CMK (cell line): ENCODE data around the gene OR2AG2.
"Not testable (repeated sequence)": the region's sequence is repeated elsewhere in the genome, so short reads cannot be mapped to it uniquely, and the experiment has no call there.

Source experiments
- DNase-seq: peaks from one replicate; pipeline ENCODE4 v3.0.0-alpha.2; 2010; ENCODE audit warnings: low read depth

The OR2AG2 gene

GRCh38 chr11:6771926-6772893 lies at the start of gene OR2AG2:
OR2AG2 (minus strand) TSS chr11:6771976; CDS start chr11:6768957, 3,019 bp downstream.
- DNase-seq, result no peak

- DNase-seq, result no peak
These were observed 47.2 kb upstream of the OR2AG2 start for GRCh38 chr11:6818967-6819366.

GRCh38 chr11:6817694-6818093 lies 45.9 kb upstream of the OR2AG2 start:
- DNase-seq, result no peak

GRCh38 chr11:6813656-6814055 lies 41.9 kb upstream of the OR2AG2 start:
- no peak for DNase-seq

- DNase-seq, result peak; percentile 9
These were observed 40.7 kb upstream of the OR2AG2 start for GRCh38 chr11:6812390-6813005.

- DNase-seq, result not testable (repeated sequence)
These were observed 29.3 kb upstream of the OR2AG2 start for GRCh38 chr11:6801075-6801474.

- DNase-seq, result no peak
These were observed 27.6 kb upstream of the OR2AG2 start, which contains the start of gene OR6A2 for GRCh38 chr11:6799402-6799801. OR6A2 (minus strand) TSS chr11:6799689; CDS start chr11:6795708, 3,981 bp downstream.

GRCh38 chr11:6794639-6795038 lies 22.9 kb upstream of the OR2AG2 start:
- DNase-seq, result no peak

- no peak for DNase-seq
These were observed 18.8 kb upstream of the OR2AG2 start for GRCh38 chr11:6790546-6790945.

- no peak for DNase-seq
These were observed 10.9 kb upstream of the OR2AG2 start, which contains the start of gene OR2AG1 for GRCh38 chr11:6782720-6783119. OR2AG1 (plus strand) TSS chr11:6783020; CDS start chr11:6785038, 2,018 bp downstream.

GRCh38 chr11:6780829-6781228 lies 9.1 kb upstream of the OR2AG2 start:
- no peak for DNase-seq

- DNase-seq, result no peak
These were observed 6.7 kb upstream of the OR2AG2 start for GRCh38 chr11:6778518-6778917.

GRCh38 chr11:6757373-6757967 lies 14.3 kb downstream of the OR2AG2 start:
- DNase-seq, result peak; percentile 27

GRCh38 chr11:6755953-6756347 lies 15.8 kb downstream of the OR2AG2 start:
- no peak for DNase-seq

- peak; percentile 15 for DNase-seq
These were observed 16.3 kb downstream of the OR2AG2 start for GRCh38 chr11:6755303-6755952.

- no peak for DNase-seq
These were observed 24.6 kb downstream of the OR2AG2 start for GRCh38 chr11:6747097-6747668.

GRCh38 chr11:6746626-6747025 lies 25.1 kb downstream of the OR2AG2 start:
- no peak for DNase-seq

- no peak for DNase-seq
These were observed 25.6 kb downstream of the OR2AG2 start for GRCh38 chr11:6746086-6746618.

GRCh38 chr11:6745465-6746015 lies 26.2 kb downstream of the OR2AG2 start:
- DNase-seq, result peak; percentile 50

- no peak for DNase-seq
These were observed 26.8 kb downstream of the OR2AG2 start for GRCh38 chr11:6745018-6745417.

GRCh38 chr11:6742260-6742659 lies 29.5 kb downstream of the OR2AG2 start:
- no peak for DNase-seq
